HepG2 (cell line): ENCODE measurements around the gene PRCD. TPM values are rescaled to one million over a fixed set of nuclear protein-coding genes. Genes with fewer than 3 reads are reported as not detected.
A peak's percentile ranks its signal among the peaks of the same experiment; 100 is the strongest.

Source experiments
- ARID2 ChIP-seq: sonication (generic); formaldehyde crosslinking; IDR thresholded peaks from 2 replicates; pipeline ENCODE4 v1.8.1; 2022; ENCODE audit warnings: mild to moderate bottlenecking, missing genetic modification reagents, borderline replicate concordance
- ARNT ChIP-seq: fragments of 450-650 bp; IDR thresholded peaks from 2 replicates; pipeline ENCODE4 v1.6.1; 2017
- CEBPB ChIP-seq: IDR thresholded peaks from 2 replicates; pipeline ENCODE4 v1.6.1; 2011; ENCODE audit warnings: low read depth, low read length, improper control_type of control experiment, borderline replicate concordance
- CENPX ChIP-seq: sonication (generic); formaldehyde crosslinking; IDR thresholded peaks from 2 replicates; pipeline ENCODE4 v1.9.0; 2021; ENCODE audit warnings: mild to moderate bottlenecking, missing genetic modification reagents, moderate library complexity
- CREM ChIP-seq, 2 experiments: sonication (generic) in 1 of 2; formaldehyde crosslinking in 1 of 2; IDR thresholded peaks; 2 replicates each; pipeline versions ENCODE4 v1.4.0 to v1.6.1; 2016 to 2020; ENCODE audit warnings: antibody characterized with exemption in 1 of 2, mild to moderate bottlenecking in 1 of 2, missing genetic modification reagents in 1 of 2
- FIP1L1 ChIP-seq: fragments of 200-400 bp; formaldehyde crosslinking; IDR thresholded peaks from 2 replicates; pipeline ENCODE4 v1.6.1; 2018; ENCODE audit warnings: low read depth, mild to moderate bottlenecking, low read length, moderate library complexity, borderline replicate concordance; ENCODE audit not compliant: insufficient read depth
- FOSL2 ChIP-seq: sonication (generic); formaldehyde crosslinking; IDR thresholded peaks from 2 replicates; pipeline ENCODE4 v1.4.0; 2020; ENCODE audit warnings: missing genetic modification reagents
- FOXP1 ChIP-seq, 2 experiments: fragments of 450-650 bp in 1 of 2; IDR thresholded peaks; 2 replicates each; pipeline ENCODE4 v1.6.1; 2017 to 2018; ENCODE audit warnings: antibody characterized with exemption in 1 of 2
- ISL2 ChIP-seq: sonication (generic); formaldehyde crosslinking; IDR thresholded peaks from 2 replicates; pipeline ENCODE4 v1.5.0; 2020; ENCODE audit warnings: missing genetic modification reagents
- NR2F6 ChIP-seq, 2 experiments: IDR thresholded peaks; 2 replicates each; pipeline ENCODE4 v1.6.1; 2016; ENCODE audit warnings: antibody characterized with exemption in 1 of 2, mild to moderate bottlenecking in 1 of 2
- SMARCC2 ChIP-seq: fragments of 450-650 bp; IDR thresholded peaks from 2 replicates; pipeline ENCODE4 v1.6.1; 2017; ENCODE audit warnings: antibody characterized with exemption, mild to moderate bottlenecking
- ZNF230 ChIP-seq: sonication (generic); formaldehyde crosslinking; IDR thresholded peaks from 2 replicates; pipeline ENCODE4 v1.4.0; 2020; ENCODE audit warnings: mild to moderate bottlenecking, missing genetic modification reagents
- ZNF383 ChIP-seq: sonication (generic); formaldehyde crosslinking; IDR thresholded peaks from 2 replicates; pipeline ENCODE4 v1.4.0; 2020; ENCODE audit warnings: missing genetic modification reagents, mild to moderate bottlenecking, borderline replicate concordance
- ZNF616 ChIP-seq: sonication (generic); formaldehyde crosslinking; IDR thresholded peaks from 2 replicates; pipeline ENCODE4 v1.5.0; 2020; ENCODE audit warnings: low read depth, mild to moderate bottlenecking, missing genetic modification reagents
- ZNF737 ChIP-seq: sonication (generic); formaldehyde crosslinking; IDR thresholded peaks from 2 replicates; pipeline ENCODE4 v1.5.0; 2020; ENCODE audit warnings: missing genetic modification reagents, mild to moderate bottlenecking, borderline replicate concordance
- ZNF788 ChIP-seq: sonication (generic); formaldehyde crosslinking; IDR thresholded peaks from 2 replicates; pipeline ENCODE4 v1.5.0; 2020; ENCODE audit warnings: mild to moderate bottlenecking, missing genetic modification reagents, borderline replicate concordance
- polyA plus RNA-seq, 8 experiments: library from polyadenylated mRNA; depleted of rRNA in 3 of 8; stranded (reverse) in 7 of 8; unstranded in 1 of 8; fragments of >200 nt; fragmentation: Illumina TruSeq in 4 of 8; extraction: Trizol in 4 of 8; gene quantifications; 2 replicates each; pipeline versions ENCODE4 v1.2.1 to v1.2.3, GENCODE V29; 2011 to 2016; ENCODE audit warnings: low read depth in 4 of 8, missing spikeins in 1 of 8, mixed read lengths in 1 of 8; ENCODE audit not compliant: insufficient read depth in 1 of 8
- total RNA-seq, 5 experiments: library from RNA; depleted of rRNA; stranded (reverse); fragments of >200 nt; fragmentation: Illumina TruSeq; extraction: Trizol; gene quantifications; 2 replicates each; pipeline ENCODE4 v1.2.3, GENCODE V29; 2016; ENCODE audit warnings: low read depth in 1 of 5
- TF ChIP-seq, protein P1 (sequence below): fragments of 450-650 bp; IDR thresholded peaks from 2 replicates; pipeline ENCODE4 v1.6.1; 2017; ENCODE audit warnings: mild to moderate bottlenecking
- TF ChIP-seq, protein P2 (sequence below): sonication (generic); formaldehyde crosslinking; IDR thresholded peaks from 2 replicates; pipeline ENCODE4 v1.5.0; 2020; ENCODE audit warnings: mild to moderate bottlenecking, missing genetic modification reagents
- TF ChIP-seq, protein P3 (sequence below): sonication (generic); formaldehyde crosslinking; conservative IDR thresholded peaks from 2 replicates; pipeline ENCODE4 v1.4.0; 2020; ENCODE audit warnings: missing genetic modification reagents

Gene PRCD
- total and polyA plus RNA-seq, 2 of the 13 experiments (the other 11 are each of a cell fraction or from before 2014, with no cell fraction given): 0.51 TPM; not detected in 1

DNA sequence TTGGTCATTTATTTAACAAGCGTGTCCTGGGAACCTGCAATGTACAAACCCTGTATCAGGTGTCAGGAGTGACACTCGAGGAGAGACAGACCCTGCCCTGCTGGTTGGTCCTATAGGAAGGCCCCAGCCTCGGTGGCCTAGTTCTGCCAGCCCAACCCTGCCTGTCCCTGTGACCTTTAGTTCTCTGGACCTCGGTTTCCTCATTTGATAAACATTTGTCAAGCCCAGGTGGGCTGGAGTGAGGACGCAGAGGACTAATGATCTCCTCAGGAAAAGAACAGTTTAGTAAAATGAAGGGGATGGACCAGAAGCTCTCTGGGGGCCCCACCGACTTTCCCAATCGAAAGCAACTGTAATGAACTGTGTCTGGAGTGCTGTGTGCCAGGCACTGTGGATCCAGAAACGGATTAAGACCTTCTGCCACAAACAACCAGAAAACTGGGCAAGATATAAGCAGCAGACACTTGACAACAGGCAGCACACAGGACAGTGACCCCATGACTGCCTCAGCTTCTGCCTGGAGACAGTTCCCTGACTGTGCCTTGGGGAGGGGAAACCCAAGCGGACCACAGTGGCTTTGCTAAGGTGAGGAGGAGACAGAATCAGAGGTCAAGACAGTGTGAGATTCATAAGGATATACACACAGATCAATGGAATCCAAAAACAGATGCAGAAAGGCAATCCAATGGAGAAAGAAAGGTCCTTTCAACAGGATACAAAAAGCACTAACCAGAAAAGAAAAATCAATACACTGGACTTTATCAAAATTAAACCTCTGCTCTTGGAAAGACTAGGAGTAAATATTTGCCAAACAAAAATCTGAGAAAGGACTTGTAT lies 8.8 kb downstream of the PRCD start (continued):
- TF ChIP-seq ARID2 (CRISPR knock-in tag) (no peak), FIP1L1 (no peak), ZNF616 (CRISPR knock-in tag) (no peak), FOXP1 (IDR thresholded peaks at IDR 0.05) (no peak), FOXP1 (CRISPR knock-in tag; IDR thresholded peaks at IDR 0.05) (peak; percentile 9; the same call in 1 of the 2 replicates), ZNF383 (no peak), ZNF230 (CRISPR knock-in tag) (peak; percentile 39; the same call in 1 of the 2 replicates), ISL2 (no peak), CEBPB (no peak), SMARCC2 (no peak), ARNT (no peak), ZNF788 (no peak; the same call in 1 of the 2 replicates), CENPX (CRISPR knock-in tag) (no peak), ZNF737 (no peak), NR2F6 (IDR thresholded peaks at IDR 0.05) (peak; percentile 65), NR2F6 (CRISPR knock-in tag; IDR thresholded peaks at IDR 0.05) (peak; percentile 64), FOSL2 (CRISPR knock-in tag) (peak; percentile 22; the same call in 1 of the 2 replicates), CREM (IDR thresholded peaks at IDR 0.05) (no peak), CREM (CRISPR knock-in tag; IDR thresholded peaks at IDR 0.05) (no peak)
- TF ChIP-seq, protein P1, sequence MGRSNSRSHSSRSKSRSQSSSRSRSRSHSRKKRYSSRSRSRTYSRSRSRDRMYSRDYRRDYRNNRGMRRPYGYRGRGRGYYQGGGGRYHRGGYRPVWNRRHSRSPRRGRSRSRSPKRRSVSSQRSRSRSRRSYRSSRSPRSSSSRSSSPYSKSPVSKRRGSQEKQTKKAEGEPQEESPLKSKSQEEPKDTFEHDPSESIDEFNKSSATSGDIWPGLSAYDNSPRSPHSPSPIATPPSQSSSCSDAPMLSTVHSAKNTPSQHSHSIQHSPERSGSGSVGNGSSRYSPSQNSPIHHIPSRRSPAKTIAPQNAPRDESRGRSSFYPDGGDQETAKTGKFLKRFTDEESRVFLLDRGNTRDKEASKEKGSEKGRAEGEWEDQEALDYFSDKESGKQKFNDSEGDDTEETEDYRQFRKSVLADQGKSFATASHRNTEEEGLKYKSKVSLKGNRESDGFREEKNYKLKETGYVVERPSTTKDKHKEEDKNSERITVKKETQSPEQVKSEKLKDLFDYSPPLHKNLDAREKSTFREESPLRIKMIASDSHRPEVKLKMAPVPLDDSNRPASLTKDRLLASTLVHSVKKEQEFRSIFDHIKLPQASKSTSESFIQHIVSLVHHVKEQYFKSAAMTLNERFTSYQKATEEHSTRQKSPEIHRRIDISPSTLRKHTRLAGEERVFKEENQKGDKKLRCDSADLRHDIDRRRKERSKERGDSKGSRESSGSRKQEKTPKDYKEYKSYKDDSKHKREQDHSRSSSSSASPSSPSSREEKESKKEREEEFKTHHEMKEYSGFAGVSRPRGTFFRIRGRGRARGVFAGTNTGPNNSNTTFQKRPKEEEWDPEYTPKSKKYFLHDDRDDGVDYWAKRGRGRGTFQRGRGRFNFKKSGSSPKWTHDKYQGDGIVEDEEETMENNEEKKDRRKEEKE: no peak
- TF ChIP-seq, protein P2, sequence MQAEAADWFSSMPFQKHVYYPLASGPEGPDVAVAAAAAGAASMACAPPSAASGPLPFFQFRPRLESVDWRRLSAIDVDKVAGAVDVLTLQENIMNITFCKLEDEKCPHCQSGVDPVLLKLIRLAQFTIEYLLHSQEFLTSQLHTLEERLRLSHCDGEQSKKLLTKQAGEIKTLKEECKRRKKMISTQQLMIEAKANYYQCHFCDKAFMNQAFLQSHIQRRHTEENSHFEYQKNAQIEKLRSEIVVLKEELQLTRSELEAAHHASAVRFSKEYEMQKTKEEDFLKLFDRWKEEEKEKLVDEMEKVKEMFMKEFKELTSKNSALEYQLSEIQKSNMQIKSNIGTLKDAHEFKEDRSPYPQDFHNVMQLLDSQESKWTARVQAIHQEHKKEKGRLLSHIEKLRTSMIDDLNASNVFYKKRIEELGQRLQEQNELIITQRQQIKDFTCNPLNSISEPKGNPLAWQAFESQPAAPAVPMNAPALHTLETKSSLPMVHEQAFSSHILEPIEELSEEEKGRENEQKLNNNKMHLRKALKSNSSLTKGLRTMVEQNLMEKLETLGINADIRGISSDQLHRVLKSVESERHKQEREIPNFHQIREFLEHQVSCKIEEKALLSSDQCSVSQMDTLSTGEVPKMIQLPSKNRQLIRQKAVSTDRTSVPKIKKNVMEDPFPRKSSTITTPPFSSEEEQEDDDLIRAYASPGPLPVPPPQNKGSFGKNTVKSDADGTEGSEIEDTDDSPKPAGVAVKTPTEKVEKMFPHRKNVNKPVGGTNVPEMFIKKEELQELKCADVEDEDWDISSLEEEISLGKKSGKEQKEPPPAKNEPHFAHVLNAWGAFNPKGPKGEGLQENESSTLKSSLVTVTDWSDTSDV: no peak
- TF ChIP-seq, protein P3, sequence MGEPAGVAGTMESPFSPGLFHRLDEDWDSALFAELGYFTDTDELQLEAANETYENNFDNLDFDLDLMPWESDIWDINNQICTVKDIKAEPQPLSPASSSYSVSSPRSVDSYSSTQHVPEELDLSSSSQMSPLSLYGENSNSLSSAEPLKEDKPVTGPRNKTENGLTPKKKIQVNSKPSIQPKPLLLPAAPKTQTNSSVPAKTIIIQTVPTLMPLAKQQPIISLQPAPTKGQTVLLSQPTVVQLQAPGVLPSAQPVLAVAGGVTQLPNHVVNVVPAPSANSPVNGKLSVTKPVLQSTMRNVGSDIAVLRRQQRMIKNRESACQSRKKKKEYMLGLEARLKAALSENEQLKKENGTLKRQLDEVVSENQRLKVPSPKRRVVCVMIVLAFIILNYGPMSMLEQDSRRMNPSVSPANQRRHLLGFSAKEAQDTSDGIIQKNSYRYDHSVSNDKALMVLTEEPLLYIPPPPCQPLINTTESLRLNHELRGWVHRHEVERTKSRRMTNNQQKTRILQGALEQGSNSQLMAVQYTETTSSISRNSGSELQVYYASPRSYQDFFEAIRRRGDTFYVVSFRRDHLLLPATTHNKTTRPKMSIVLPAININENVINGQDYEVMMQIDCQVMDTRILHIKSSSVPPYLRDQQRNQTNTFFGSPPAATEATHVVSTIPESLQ (CRISPR knock-in tag): no peak
